Measurements from ENCODE around the gene SMYD2.

Gene SMYD2

GRCh38 chr1:214341459-214341858, 60.5 kb downstream of the SMYD2 start:
- no peak for DNase-seq (ENCODE audit: low spot score)
- TF ChIP-seq CTCF (IDR thresholded peaks at IDR 0.05; ENCODE audit: borderline replicate concordance, control extremely low read depth, extremely low read depth, insufficient read depth, missing control alignments): no peak
- in situ Hi-C loops (cut with MboI; ENCODE audit: low sequenced_read_pairs, unreplicated experiment): no loop called here

GRCh38 chr1:214341932-214342331, 61.0 kb downstream of the SMYD2 start:
- TF ChIP-seq CTCF (IDR thresholded peaks at IDR 0.05; ENCODE audit: borderline replicate concordance, control extremely low read depth, extremely low read depth, insufficient read depth, missing control alignments): no peak
- in situ Hi-C loops (cut with MboI; ENCODE audit: low sequenced_read_pairs, unreplicated experiment): no loop called here
- no peak for DNase-seq (ENCODE audit: low spot score)

GRCh38 chr1:214342525-214342924, 61.6 kb downstream of the SMYD2 start:
- no peak for DNase-seq (ENCODE audit: low spot score)
- no peak for TF ChIP-seq CTCF (IDR thresholded peaks at IDR 0.05; ENCODE audit: borderline replicate concordance, control extremely low read depth, extremely low read depth, insufficient read depth, missing control alignments)
- in situ Hi-C loops (cut with MboI; ENCODE audit: low sequenced_read_pairs, unreplicated experiment): no loop called here

- DNase-seq (ENCODE audit: low spot score): no peak
- TF ChIP-seq CTCF (IDR thresholded peaks at IDR 0.05; ENCODE audit: borderline replicate concordance, control extremely low read depth, extremely low read depth, insufficient read depth, missing control alignments): no peak
- in situ Hi-C loops (cut with MboI; ENCODE audit: low sequenced_read_pairs, unreplicated experiment): no loop called here
Measured at GRCh38 chr1:214344897-214345296, 63.9 kb downstream of the SMYD2 start.

- DNase-seq (ENCODE audit: low spot score): no peak
- TF ChIP-seq CTCF (IDR thresholded peaks at IDR 0.05; ENCODE audit: borderline replicate concordance, control extremely low read depth, extremely low read depth, insufficient read depth, missing control alignments): no peak
- in situ Hi-C loops (cut with MboI; ENCODE audit: low sequenced_read_pairs, unreplicated experiment): no loop called here
Measured at GRCh38 chr1:214349008-214349407, 68.0 kb downstream of the SMYD2 start.

- DNase-seq (ENCODE audit: low spot score): no peak
- no peak for TF ChIP-seq CTCF (IDR thresholded peaks at IDR 0.05; ENCODE audit: borderline replicate concordance, control extremely low read depth, extremely low read depth, insufficient read depth, missing control alignments)
- in situ Hi-C loops (cut with MboI; ENCODE audit: low sequenced_read_pairs, unreplicated experiment): no loop called here
Measured at GRCh38 chr1:214349781-214350180, 68.8 kb downstream of the SMYD2 start.

Measured in GM13976 (cell line).